Measurements from ENCODE around the gene PYHIN1.
"Not testable (repeated sequence)": the region's sequence is repeated elsewhere in the genome, so short reads cannot be mapped to it uniquely, and the experiment has no call there.

PYHIN1 gene

GRCh38 chr1:158984386-158984785, 53.0 kb downstream of the PYHIN1 start:
- DNase-seq: no peak

GRCh38 chr1:158989424-158989823, 58.1 kb downstream of the PYHIN1 start:
- no peak for DNase-seq

GRCh38 chr1:158992787-158993312, 61.5 kb downstream of the PYHIN1 start:
- no peak for DNase-seq

- no peak for DNase-seq
Measured at GRCh38 chr1:158996998-158997397, 65.6 kb downstream of the PYHIN1 start.

GRCh38 chr1:158998037-158998780, 66.9 kb downstream of the PYHIN1 start:
- no peak for DNase-seq

GRCh38 chr1:158998781-158999161, 67.4 kb downstream of the PYHIN1 start:
- peak; percentile 35 for DNase-seq

GRCh38 chr1:158999316-159000069, 68.1 kb downstream of the PYHIN1 start:
- peak; percentile 53 for DNase-seq

GRCh38 chr1:159000070-159000409, 68.7 kb downstream of the PYHIN1 start:
- DNase-seq: peak; percentile 17

- DNase-seq: peak; percentile 84
Measured at GRCh38 chr1:159000625-159001024, 69.3 kb downstream of the PYHIN1 start.

GRCh38 chr1:159005161-159005560, 73.8 kb downstream of the PYHIN1 start:
- no peak for DNase-seq

GRCh38 chr1:159005676-159006075, 74.3 kb downstream of the PYHIN1 start:
- no peak for DNase-seq

- DNase-seq: not testable (repeated sequence)
Measured at GRCh38 chr1:159006210-159006807, 75.0 kb downstream of the PYHIN1 start.

- no peak for DNase-seq
Measured at GRCh38 chr1:159007726-159008125, 76.4 kb downstream of the PYHIN1 start.

- no peak for DNase-seq
Measured at GRCh38 chr1:159008744-159009188, 77.4 kb downstream of the PYHIN1 start.

GRCh38 chr1:159009287-159009686, 77.9 kb downstream of the PYHIN1 start:
- no peak for DNase-seq

- peak; percentile 83 for DNase-seq
Measured at GRCh38 chr1:159009704-159010361, 78.5 kb downstream of the PYHIN1 start, which contains the start of gene IFI16. IFI16 (plus strand) TSS chr1:159009907; CDS start chr1:159014681, 4,774 bp downstream.

- DNase-seq: no peak
Measured at GRCh38 chr1:159010391-159010790, 79.0 kb downstream of the PYHIN1 start.

- not testable (repeated sequence) for DNase-seq
Measured at GRCh38 chr1:159011001-159011400, 79.6 kb downstream of the PYHIN1 start.

GRCh38 chr1:159011751-159012150, 80.4 kb downstream of the PYHIN1 start:
- no peak for DNase-seq

GRCh38 chr1:159012495-159012894, 81.1 kb downstream of the PYHIN1 start:
- no peak for DNase-seq

GRCh38 chr1:159014003-159014571, 82.7 kb downstream of the PYHIN1 start:
- no peak for DNase-seq

- DNase-seq: no peak
Measured at GRCh38 chr1:159014851-159015250, 83.5 kb downstream of the PYHIN1 start.
